Prostate gland (tissue), 2 donors: ENCODE measurements around the gene CNST.

Experiments
- CTCF ChIP-seq, 4 experiments: fragments of 200-600 bp in 2 of 4; fragments of 450-650 bp in 2 of 4; sonication (generic) in 2 of 4; IDR thresholded peaks; 1 replicate in 3 of 4; 2 replicates in 1 of 4; pipeline ENCODE4 v1.5.1; 2016 to 2019; ENCODE audit warnings: antibody characterized with exemption in 4 of 4, mild to moderate bottlenecking in 2 of 4, moderate library complexity in 2 of 4
- POLR2A ChIP-seq: fragments of 450-650 bp; IDR thresholded peaks from one replicate; pipeline ENCODE4 v1.6.1; 2016; ENCODE audit warnings: antibody characterized with exemption, mild to moderate bottlenecking
- POLR2AphosphoS5 ChIP-seq: sonication (generic); formaldehyde crosslinking; IDR thresholded peaks from one replicate; pipeline ENCODE4 v1.6.1; 2017; ENCODE audit warnings: antibody characterized with exemption

- no peak for TF ChIP-seq POLR2AphosphoS5
- no peak for TF ChIP-seq CTCF (IDR thresholded peaks at IDR 0.05)
- TF ChIP-seq POLR2A, result no peak
Measured at GRCh38 chr1:246669659-246670058, 103.4 kb downstream of the CNST start.
